Parathyroid adenoma (tissue), 2 donors: ENCODE measurements around the gene NCKAP5.

ENCODE experiments used
- H2AFZ ChIP-seq: fragments of 300-600 bp; sonication (generic); one replicate; pipeline ENCODE4 v1.7.0; 2017; ENCODE audit warnings: antibody characterized with exemption, mild to moderate bottlenecking
- H3K27ac ChIP-seq: fragments of 300-600 bp; sonication (generic); one replicate; pipeline ENCODE4 v1.7.0; 2017
- H3K27me3 ChIP-seq: fragments of 300-600 bp; sonication (generic); one replicate; pipeline ENCODE4 v1.7.0; 2017; ENCODE audit warnings: low read length; ENCODE audit not compliant: control insufficient read depth, insufficient read depth
- H3K36me3 ChIP-seq: fragments of 300-600 bp; sonication (generic); one replicate; pipeline ENCODE4 v1.7.0; 2017; ENCODE audit warnings: low read length; ENCODE audit not compliant: control insufficient read depth, insufficient read depth
- H3K4me1 ChIP-seq: fragments of 300-600 bp; sonication (generic); one replicate; pipeline ENCODE4 v1.7.0; 2017; ENCODE audit warnings: control low read depth
- H3K4me2 ChIP-seq: fragments of 300-600 bp; sonication (generic); one replicate; pipeline ENCODE4 v1.7.0; 2017; ENCODE audit warnings: low read length
- H3K4me3 ChIP-seq: fragments of 300-600 bp; sonication (generic); one replicate; pipeline ENCODE4 v1.7.0; 2017; ENCODE audit warnings: low read depth, low read length
- H3K79me2 ChIP-seq: fragments of 300-600 bp; sonication (generic); one replicate; pipeline ENCODE4 v1.7.0; 2017; ENCODE audit warnings: control low read depth
- H3K9ac ChIP-seq: fragments of 300-600 bp; sonication (generic); one replicate; pipeline ENCODE4 v1.7.0; 2017; ENCODE audit warnings: mild to moderate bottlenecking
- H3K9me3 ChIP-seq: fragments of 300-600 bp; sonication (generic); one replicate; pipeline ENCODE4 v1.7.0; 2017; ENCODE audit warnings: low read length; ENCODE audit not compliant: control insufficient read depth
- CTCF ChIP-seq: fragments of 300-600 bp; sonication (generic); IDR thresholded peaks from one replicate; pipeline ENCODE4 v1.7.0; 2017; ENCODE audit warnings: antibody characterized with exemption, mild to moderate bottlenecking
- donor health status: primary hyperparathyroidism.

The NCKAP5 gene

DNA sequence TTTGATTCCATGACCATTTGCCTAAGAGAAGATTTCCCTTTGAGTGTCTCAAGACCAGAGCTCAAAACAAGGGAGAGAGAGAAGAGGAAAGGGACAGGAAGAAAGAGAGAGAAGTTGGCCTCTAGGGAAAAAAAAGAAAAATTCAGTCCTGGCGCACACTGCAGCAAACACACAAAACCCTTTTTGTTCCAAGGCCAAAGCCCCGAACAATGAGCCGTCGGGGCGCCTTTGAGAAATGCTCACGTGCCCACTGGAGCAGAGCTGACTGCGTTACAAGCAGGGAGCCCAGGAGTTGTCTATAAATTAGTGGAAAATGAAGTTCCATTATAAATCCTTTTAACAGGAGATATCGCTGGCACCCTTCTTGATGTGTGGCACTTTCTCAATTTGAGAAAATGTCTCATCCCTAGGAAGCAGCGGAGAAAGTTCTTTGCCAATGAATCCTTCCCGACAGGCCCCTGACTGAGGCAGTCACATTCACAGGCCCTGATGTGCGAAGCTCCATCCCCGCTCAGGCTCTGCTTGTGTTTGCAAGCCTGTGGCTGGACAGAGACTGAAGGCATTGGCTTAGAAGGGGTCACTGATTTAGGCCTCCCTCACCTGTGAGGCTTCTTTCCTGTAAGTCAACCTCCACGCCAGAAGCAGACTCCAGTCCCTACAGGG, 32.1 kb upstream of the NCKAP5 start:
- H3K36me3 ChIP-seq = no peaks in the 10 kb centered on the region
- no peak overlapping the region for H3K27ac ChIP-seq
- H3K4me3 ChIP-seq = no peak overlapping the region
- no peak overlapping the region for H3K4me2 ChIP-seq
- H3K9me3 ChIP-seq = no peaks in the 10 kb centered on the region
- no peaks in the 10 kb centered on the region for H3K27me3 ChIP-seq
- TF ChIP-seq CTCF = no peak
- no peak overlapping the region for H2AFZ ChIP-seq
- no peaks in the 10 kb centered on the region for H3K4me1 ChIP-seq
- no peak overlapping the region for H3K9ac ChIP-seq
- H3K79me2 ChIP-seq = no peaks in the 10 kb centered on the region

- Histone ChIP-seq H3K36me3 (no peaks in the 10 kb centered on the region), H3K27ac (no peak overlapping the region), H3K9me3 (no peaks in the 10 kb centered on the region), H2AFZ (no peak overlapping the region), H3K79me2 (no peaks in the 10 kb centered on the region), H3K4me3 (no peak overlapping the region), H3K9ac (no peak overlapping the region), H3K4me1 (no peaks in the 10 kb centered on the region), H3K27me3 (no peaks in the 10 kb centered on the region), H3K4me2 (no peak overlapping the region)
- no peak for TF ChIP-seq CTCF
Measured at GRCh38 chr2:133599811-133600210, 31.5 kb upstream of the NCKAP5 start.

DNA sequence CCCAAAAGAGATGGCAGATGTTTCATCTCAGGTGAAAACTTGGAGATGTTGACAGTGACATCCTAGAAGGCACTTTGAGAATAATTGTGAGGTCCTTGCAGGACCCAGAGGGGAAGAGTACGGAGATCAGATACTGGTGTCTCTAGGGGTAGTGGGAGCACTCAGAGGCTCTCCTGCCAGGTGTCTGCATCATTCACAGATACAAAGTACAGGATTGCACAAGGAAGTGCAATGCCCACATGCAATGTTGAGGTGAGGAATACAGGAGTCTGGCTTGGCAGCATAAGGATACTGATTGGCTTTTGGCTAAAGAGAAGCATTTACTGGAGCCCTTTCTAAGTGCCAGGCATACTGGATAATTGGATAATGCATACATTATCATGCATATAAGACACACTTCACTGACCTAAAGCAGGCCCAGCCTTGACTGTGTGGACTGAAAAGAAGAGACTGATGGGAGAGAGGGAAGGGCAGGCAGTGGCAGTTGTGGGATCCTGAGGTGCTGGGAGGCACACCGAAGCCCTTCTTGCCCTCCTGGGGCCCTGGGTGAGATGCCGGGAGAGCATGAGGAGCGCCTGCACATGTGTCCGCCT, 31.0 kb upstream of the NCKAP5 start:
- Histone ChIP-seq H3K4me2 (no peak overlapping the region), H2AFZ (no peak overlapping the region), H3K9me3 (no peaks in the 10 kb centered on the region), H3K9ac (no peak overlapping the region), H3K79me2 (no peaks in the 10 kb centered on the region), H3K27me3 (no peaks in the 10 kb centered on the region), H3K36me3 (no peaks in the 10 kb centered on the region), H3K4me1 (no peaks in the 10 kb centered on the region), H3K4me3 (no peak overlapping the region), H3K27ac (no peak overlapping the region)
- no peak for TF ChIP-seq CTCF

- H2AFZ ChIP-seq = no peak overlapping the region
- no peak overlapping the region for H3K9ac ChIP-seq
- no peaks in the 10 kb centered on the region for H3K79me2 ChIP-seq
- H3K36me3 ChIP-seq = no peaks in the 10 kb centered on the region
- H3K27ac ChIP-seq = no peak overlapping the region
- no peaks in the 10 kb centered on the region for H3K4me1 ChIP-seq
- no peak overlapping the region for H3K4me2 ChIP-seq
- no peaks in the 10 kb centered on the region for H3K9me3 ChIP-seq
- no peaks in the 10 kb centered on the region for H3K27me3 ChIP-seq
- no peak overlapping the region for H3K4me3 ChIP-seq
- no peak for TF ChIP-seq CTCF
Measured at GRCh38 chr2:133598769-133599168, 30.5 kb upstream of the NCKAP5 start.
